Activated T-cell treated with anti-CD3 and anti-CD28 coated beads, Interleukin-2, amount 50 U/mL, for 1 hour (primary cell): ENCODE data around the gene GALNT17.

Experiments
- DNase-seq: peaks from one replicate; pipeline ENCODE4 v3.0.0-alpha.2; 2020

The GALNT17 gene

GRCh38 chr7:71511361-71511807 is 379.4 kb downstream of the GALNT17 start:
- no peak for DNase-seq

GRCh38 chr7:71517940-71518699 is 386.2 kb downstream of the GALNT17 start:
- DNase-seq, result no peak

- DNase-seq, result no peak
Observed at GRCh38 chr7:71518880-71519279, 386.9 kb downstream of the GALNT17 start.

- no peak for DNase-seq
Observed at GRCh38 chr7:71521506-71521905, 389.6 kb downstream of the GALNT17 start.

- DNase-seq, result no peak
Observed at GRCh38 chr7:71526106-71526505, 394.2 kb downstream of the GALNT17 start.

GRCh38 chr7:71527213-71527612 is 395.3 kb downstream of the GALNT17 start:
- no peak for DNase-seq

- no peak for DNase-seq
Observed at GRCh38 chr7:71535616-71536015, 403.7 kb downstream of the GALNT17 start.

GRCh38 chr7:71538210-71538609 is 406.3 kb downstream of the GALNT17 start:
- DNase-seq, result no peak

GRCh38 chr7:71539615-71540014 is 407.7 kb downstream of the GALNT17 start:
- DNase-seq, result no peak

GRCh38 chr7:71541707-71542353 is 409.9 kb downstream of the GALNT17 start:
- no peak for DNase-seq

GRCh38 chr7:71543396-71543795 is 411.5 kb downstream of the GALNT17 start:
- DNase-seq, result no peak

GRCh38 chr7:71544816-71545215 is 412.9 kb downstream of the GALNT17 start:
- no peak for DNase-seq

- DNase-seq, result no peak
Observed at GRCh38 chr7:71547426-71547825, 415.5 kb downstream of the GALNT17 start.

GRCh38 chr7:71548746-71549145 is 416.8 kb downstream of the GALNT17 start:
- DNase-seq, result no peak

GRCh38 chr7:71553306-71553705 is 421.4 kb downstream of the GALNT17 start:
- DNase-seq, result no peak

- no peak for DNase-seq
Observed at GRCh38 chr7:71555758-71556157, 423.8 kb downstream of the GALNT17 start.

- no peak for DNase-seq
Observed at GRCh38 chr7:71558806-71559613, 427.1 kb downstream of the GALNT17 start.

GRCh38 chr7:71560354-71560995 is 428.5 kb downstream of the GALNT17 start:
- DNase-seq, result no peak

GRCh38 chr7:71563276-71563675 is 431.3 kb downstream of the GALNT17 start:
- no peak for DNase-seq

- no peak for DNase-seq
Observed at GRCh38 chr7:71566376-71566775, 434.4 kb downstream of the GALNT17 start.

- DNase-seq, result no peak
Observed at GRCh38 chr7:71566991-71567390, 435.0 kb downstream of the GALNT17 start.

GRCh38 chr7:71574153-71574860 is 442.4 kb downstream of the GALNT17 start:
- no peak for DNase-seq
